Heart left ventricle (tissue), 16 donors: ENCODE results near the gene IL10RB. TPM values are rescaled to one million over a fixed set of nuclear protein-coding genes. Genes with fewer than 3 reads are reported as not detected.
A peak's percentile ranks its signal among the peaks of the same experiment; 100 is the strongest.

Experiments used
- ATAC-seq, 4 donors: fragments of 200-7000 bp; cut with Tn5 transposase; one replicate each; pipeline ENCODE4 v1.9.1; 2020 to 2022; ENCODE audit warnings: moderate library complexity in 4 of 4, mild to moderate bottlenecking in 3 of 4, moderate number of reproducible peaks in 1 of 4
- DNase-seq, 5 donors: peaks; one replicate each; pipeline ENCODE4 v3.0.0-alpha.2; 2020
- H3K27ac ChIP-seq, 12 donors: fragments of 200-600 bp; sonication (generic) in 4 of 12; one replicate each; pipeline versions ENCODE4 v1.5.0 to v1.8.0; 2016 to 2022; ENCODE audit warnings: mild to moderate bottlenecking in 2 of 12
- H3K27me3 ChIP-seq, 9 donors: fragments of 200-600 bp; sonication (generic) in 2 of 9; one replicate each; pipeline versions ENCODE4 v1.5.1 to v1.8.0; 2016 to 2022; ENCODE audit warnings: mild to moderate bottlenecking in 3 of 9
- H3K36me3 ChIP-seq, 9 donors: fragments of 200-600 bp; sonication (generic) in 2 of 9; one replicate each; pipeline versions ENCODE4 v1.5.0 to v1.8.0; 2018 to 2022; ENCODE audit warnings: mild to moderate bottlenecking in 2 of 9
- H3K4me1 ChIP-seq, 12 donors: fragments of 200-600 bp; sonication (generic) in 4 of 12; one replicate each; pipeline versions ENCODE4 v1.5.0 to v1.8.0; 2016 to 2022; ENCODE audit warnings: mild to moderate bottlenecking in 3 of 12
- H3K4me3 ChIP-seq, 12 donors: fragments of 200-600 bp; sonication (generic) in 4 of 12; one replicate each; pipeline versions ENCODE4 v1.5.0 to v1.8.0; 2017 to 2022; ENCODE audit warnings: mild to moderate bottlenecking in 9 of 12, moderate library complexity in 4 of 12
- H3K9me3 ChIP-seq, 12 donors: fragments of 200-600 bp; sonication (generic) in 4 of 12; one replicate each; pipeline versions ENCODE4 v1.5.0 to v1.8.0; 2016 to 2022; ENCODE audit warnings: mild to moderate bottlenecking in 1 of 12
- POLR2A ChIP-seq, 2 donors: fragments of 450-650 bp; IDR thresholded peaks; one replicate each; pipeline ENCODE4 v1.6.1; 2017; ENCODE audit warnings: antibody characterized with exemption in 2 of 2, mild to moderate bottlenecking in 2 of 2, moderate library complexity in 2 of 2
- WGBS, 4 donors: extraction: QIAGEN DNeasy Blood & Tissue Kit in 2 of 4; methylation state at CpG; one replicate each; pipeline versions ENCODE4 v1.1.5 to v1.1.7; 2013 to 2018; 5-methylcytosine and 5-hydroxymethylcytosine counted together
- intact Hi-C, 10 donors: fragments of 100-400 bp; cut with DNase I; formaldehyde crosslinking; loops; one replicate each; pipeline versions ENCODE4 v1.11.1 to v1.14.2; 2022
- polyA plus RNA-seq, 2 donors: library from polyadenylated mRNA; stranded (reverse); fragments of 200-250 nt; gene quantifications; one replicate each; pipeline ENCODE4 v1.2.3, GENCODE V29; 2013
- total RNA-seq, 9 donors: library from RNA; depleted of rRNA in 2 of 9; stranded (reverse); fragments of >200 nt in 2 of 9; fragmentation: NEBNext Ultra II Directional in 3 of 9; extraction: Animal tissue kit (Norgen Biotek cat#: 25700) in 3 of 9; gene quantifications; one replicate each; pipeline versions ENCODE4 v1.1.0 to v1.2.4, GENCODE V29; 2016 to 2023
- TF ChIP-seq, protein P1 (sequence below), 12 donors: fragments of 200-600 bp; sonication (generic) in 4 of 12; IDR thresholded peaks; one replicate each; pipeline versions ENCODE4 v1.5.0 to v1.8.0; 2018 to 2022; ENCODE audit warnings: antibody characterized with exemption in 12 of 12, mild to moderate bottlenecking in 5 of 12
- donor health status: ischemic (EF 13 %, LVEDD 7.1; RV severe dilation, severe dysfunction).
- donor health status: healthy with polysubstance abuse.
- donor health status: DM: no; HTN: yes; CAD: no.
- donor health status: DM: no; HTN: no; CAD: no.
- donor health status: ischemic (EF 25% LVEDD 6.9; RV normal size, moderate dysfunction).
- donor health status: ischemic (EF 25% LVEDD 5.7; RV mildly dilated, moderate dysfunction).
- donor health status: healthy.
- donor health status: DM: yes; HTN: yes; CAD: no.
- donor health status: ischemic (EF 35%, LVEDD 5.7; RV mildly dilated, moderate dysfunction).
- donor health status: nonischemic (EF 11% LVEDD 7.7; RV severe dilation, severe dysfunction).
- donor health status: DM: yes; HTN: yes; CAD: no.
- donor health status: PGD.
- donor health status: ischemic (EF 29% LVEDD 5.4; RV normal size, mild dysfunction).
- donor health status: nonischemic (EF 23%, LVEDD 6.1; RV moderate dilation, normal function).

IL10RB gene
- total and polyA plus RNA-seq, 11 donors = 4.5 to 28.2 (median 8.3) TPM

DNA sequence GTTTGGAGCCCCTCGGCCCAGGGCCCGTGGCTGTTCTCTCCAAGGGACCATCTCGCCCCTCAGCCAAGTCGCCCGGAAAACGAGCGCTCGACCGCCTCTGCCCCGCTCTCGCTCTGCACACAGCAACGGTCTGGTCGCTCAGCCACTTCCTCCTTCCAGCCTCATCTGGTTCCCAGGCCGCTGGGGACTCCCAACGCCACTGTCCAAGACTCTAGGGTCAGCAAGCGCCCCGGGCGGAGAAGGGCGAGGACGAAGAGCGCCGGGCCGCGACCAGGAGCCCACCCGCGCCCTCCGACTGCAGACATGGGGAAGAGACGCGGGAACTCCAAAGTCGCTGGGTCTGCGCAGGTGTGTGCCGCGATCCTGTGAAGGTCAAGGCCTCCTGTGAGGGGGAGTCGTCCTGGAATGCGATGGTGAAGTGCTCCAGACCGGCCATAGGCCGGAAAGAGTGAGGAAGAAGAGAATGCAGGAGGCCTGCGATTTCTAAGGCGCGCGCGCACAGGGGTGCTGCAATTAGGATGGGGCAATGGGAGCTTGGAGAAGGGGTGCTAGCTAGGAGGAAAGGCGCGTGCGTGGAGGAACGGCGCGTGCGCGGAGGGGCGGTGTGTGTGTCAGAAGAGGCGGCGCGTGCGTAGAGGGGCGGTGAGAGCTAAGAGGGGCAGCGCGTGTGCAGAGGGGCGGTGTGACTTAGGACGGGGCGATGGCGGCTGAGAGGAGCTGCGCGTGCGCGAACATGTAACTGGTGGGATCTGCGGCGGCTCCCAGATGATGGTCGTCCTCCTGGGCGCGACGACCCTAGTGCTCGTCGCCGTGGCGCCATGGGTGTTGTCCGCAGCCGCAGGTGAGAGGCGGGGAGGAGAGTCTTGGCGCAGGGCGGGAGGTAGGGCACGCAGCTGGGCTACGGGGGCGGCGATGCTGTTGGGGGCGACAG is 58.4 kb downstream of the IL10RB start, which contains the start of gene IFNAR1:
IFNAR1 (plus strand) TSS at position 680 of the 931 bp plus-strand sequence; CDS start at position 766, 86 bp downstream.
- peak; percentile 98 to 100 (median 100) for ATAC-seq
- WGBS, 4 donors = 0% methylated on average over 70 to 86 of the region's 86 CpGs
- intact Hi-C loops = loop anchor here in 4 of 10 donors (1.0 to 10.0 kb wide), 5 partner anchors 36 to 70 kb away; partner anchors contain the start of gene IL10RB (in 1 of the 4)
- DNase-seq = peak; percentile 98 to 99 (median 99)
- no peaks in the 10 kb centered on the region for H3K9me3 ChIP-seq
- H3K27me3 ChIP-seq = no peaks in the 10 kb centered on the region
- peak within 1 kb of the TSS; percentile 92 to 100 (median 99) for H3K27ac ChIP-seq
- H3K4me3 ChIP-seq = peak within 1 kb of the TSS; percentile 68 to 100 (median 94)
- peaks cover 10 to 48% (median 30%) of the 10 kb centered on the region in 12 donors for H3K4me1 ChIP-seq
- peak in 1 of 2 donors; percentile 78 for TF ChIP-seq POLR2A (IDR thresholded peaks at IDR 0.05)
- TF ChIP-seq, protein P1, sequence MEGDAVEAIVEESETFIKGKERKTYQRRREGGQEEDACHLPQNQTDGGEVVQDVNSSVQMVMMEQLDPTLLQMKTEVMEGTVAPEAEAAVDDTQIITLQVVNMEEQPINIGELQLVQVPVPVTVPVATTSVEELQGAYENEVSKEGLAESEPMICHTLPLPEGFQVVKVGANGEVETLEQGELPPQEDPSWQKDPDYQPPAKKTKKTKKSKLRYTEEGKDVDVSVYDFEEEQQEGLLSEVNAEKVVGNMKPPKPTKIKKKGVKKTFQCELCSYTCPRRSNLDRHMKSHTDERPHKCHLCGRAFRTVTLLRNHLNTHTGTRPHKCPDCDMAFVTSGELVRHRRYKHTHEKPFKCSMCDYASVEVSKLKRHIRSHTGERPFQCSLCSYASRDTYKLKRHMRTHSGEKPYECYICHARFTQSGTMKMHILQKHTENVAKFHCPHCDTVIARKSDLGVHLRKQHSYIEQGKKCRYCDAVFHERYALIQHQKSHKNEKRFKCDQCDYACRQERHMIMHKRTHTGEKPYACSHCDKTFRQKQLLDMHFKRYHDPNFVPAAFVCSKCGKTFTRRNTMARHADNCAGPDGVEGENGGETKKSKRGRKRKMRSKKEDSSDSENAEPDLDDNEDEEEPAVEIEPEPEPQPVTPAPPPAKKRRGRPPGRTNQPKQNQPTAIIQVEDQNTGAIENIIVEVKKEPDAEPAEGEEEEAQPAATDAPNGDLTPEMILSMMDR (IDR thresholded peaks at IDR 0.05) = peak in 1 of 12 donors; percentile 7
- no peaks in the 10 kb centered on the region for H3K36me3 ChIP-seq

GRCh38 chr21:33325222-33326067 is 59.3 kb downstream of the IL10RB start:
- H3K9me3 ChIP-seq = no peaks in the 10 kb centered on the region
- intact Hi-C loops = loop anchor here in 4 of 10 donors (1.0 to 10.0 kb wide), 5 partner anchors 35 to 71 kb away; partner anchors contain the start of gene IL10RB (in 1 of the 4)
- no peaks in the 10 kb centered on the region for H3K27me3 ChIP-seq
- H3K36me3 ChIP-seq = peaks cover 0 to under 1% (median 0%) of the 10 kb centered on the region in 9 donors
- H3K27ac ChIP-seq = peak overlapping the region; percentile 92 to 100 (median 99)
- TF ChIP-seq, protein P1 (IDR thresholded peaks at IDR 0.05) = peak in 1 of 12 donors; percentile 12
- no peak for TF ChIP-seq POLR2A (IDR thresholded peaks at IDR 0.05)
- peak; percentile 14 to 71 (median 65) for ATAC-seq
- DNase-seq = peak; percentile 79 to 85 (median 85)
- 0 to 1% (median 0%) methylated on average over 16 to 28 of the region's 28 CpGs for whole genome bisulfite sequencing, 4 donors
- H3K4me1 ChIP-seq = peaks cover 10 to 55% (median 38%) of the 10 kb centered on the region in 12 donors
- peak overlapping the region; percentile 68 to 100 (median 94) for H3K4me3 ChIP-seq

- H3K4me3 ChIP-seq = no peak overlapping the region
- TF ChIP-seq POLR2A (IDR thresholded peaks at IDR 0.05) = no peak
- TF ChIP-seq, protein P1 (IDR thresholded peaks at IDR 0.05) = no peak
- no peak for DNase-seq
Measured at GRCh38 chr21:33327326-33327725, 61.2 kb downstream of the IL10RB start.

More at GRCh38 chr21:33327326-33327725, 61.2 kb downstream of the IL10RB start:
- ATAC-seq = no peak
- peak overlapping the region in 1 of 12 donors; percentile 99 for H3K27ac ChIP-seq
- intact Hi-C loops = loop anchor here in 3 of 10 donors (5.0 to 10.0 kb wide), 3 partner anchors 40 to 73 kb away; partner anchors contain the start of gene IL10RB (in 1 of the 3)
- H3K4me1 ChIP-seq = peaks cover 10 to 70% (median 38%) of the 10 kb centered on the region in 12 donors
- H3K27me3 ChIP-seq = no peaks in the 10 kb centered on the region
- 68 to 78% (median 73%) methylated on average over 3 of the region's 3 CpGs for WGBS, 4 donors
- peaks cover 0 to 8% (median 0%) of the 10 kb centered on the region in 12 donors for H3K9me3 ChIP-seq
- peaks cover 0 to 18% (median 3%) of the 10 kb centered on the region in 9 donors for H3K36me3 ChIP-seq
